GM10266 (cell line): ENCODE results near the gene GSG1L.

Experiments used
- DNase-seq: peaks from one replicate; pipeline ENCODE4 v3.0.0; 2012; ENCODE audit errors: extremely low spot score
- CTCF ChIP-seq: IDR thresholded peaks from 2 replicates; pipeline ENCODE4 v1.5.1; 2012; ENCODE audit warnings: mild to moderate bottlenecking, low read depth; ENCODE audit not compliant: control insufficient read depth, insufficient read depth; ENCODE audit errors: missing control alignments

Gene GSG1L

GRCh38 chr16:28003923-28004322, 59.6 kb downstream of the GSG1L start:
- TF ChIP-seq CTCF: no peak
- no peak for DNase-seq

- no peak for TF ChIP-seq CTCF
- DNase-seq: no peak
Measured at GRCh38 chr16:28003021-28003865, 60.3 kb downstream of the GSG1L start.

- DNase-seq: no peak
- TF ChIP-seq CTCF: no peak
Measured at GRCh38 chr16:28001642-28002041, 61.9 kb downstream of the GSG1L start.

GRCh38 chr16:28001184-28001583, 62.3 kb downstream of the GSG1L start:
- no peak for TF ChIP-seq CTCF
- no peak for DNase-seq

- TF ChIP-seq CTCF: no peak
- DNase-seq: no peak
Measured at GRCh38 chr16:28000314-28001169, 63.0 kb downstream of the GSG1L start.

GRCh38 chr16:27999687-28000086, 63.8 kb downstream of the GSG1L start:
- TF ChIP-seq CTCF: no peak
- DNase-seq: no peak
